Fibroblast of skin of abdomen (primary cell): ENCODE data around the gene CSNK2A1.

Source experiments
- DNase-seq: peaks from one replicate; pipeline ENCODE4 v3.0.0-alpha.2; 2013

The CSNK2A1 gene

GRCh38 chr20:563187-563586 is 19.6 kb upstream of the CSNK2A1 start:
- no peak for DNase-seq

- no peak for DNase-seq
Observed at GRCh38 chr20:562232-562897, 18.8 kb upstream of the CSNK2A1 start.

- peak; percentile 53 for DNase-seq
Observed at GRCh38 chr20:561437-562231, 18.0 kb upstream of the CSNK2A1 start.

GRCh38 chr20:560680-561079 is 17.1 kb upstream of the CSNK2A1 start:
- DNase-seq, result no peak

- no peak for DNase-seq
Observed at GRCh38 chr20:558117-558516, 14.5 kb upstream of the CSNK2A1 start.

- no peak for DNase-seq
Observed at GRCh38 chr20:556984-557383, 13.4 kb upstream of the CSNK2A1 start.

- no peak for DNase-seq
Observed at GRCh38 chr20:555976-556385, 12.4 kb upstream of the CSNK2A1 start.

- DNase-seq, result no peak
Observed at GRCh38 chr20:550611-551010, 7.0 kb upstream of the CSNK2A1 start.

- DNase-seq, result no peak
Observed at GRCh38 chr20:549722-550496, 6.3 kb upstream of the CSNK2A1 start.

GRCh38 chr20:548906-549305 is 5.3 kb upstream of the CSNK2A1 start:
- DNase-seq, result no peak

GRCh38 chr20:547394-547793 is 3.8 kb upstream of the CSNK2A1 start:
- no peak for DNase-seq

GRCh38 chr20:546353-546752 is 2.8 kb upstream of the CSNK2A1 start:
- DNase-seq, result no peak

- no peak for DNase-seq
Observed at GRCh38 chr20:544153-544725, 649 bp upstream of the CSNK2A1 start.

- DNase-seq, result no peak
Observed at GRCh38 chr20:542777-543368, 717 bp downstream of the CSNK2A1 start.

- DNase-seq, result no peak
Observed at GRCh38 chr20:540391-541201, 3.0 kb downstream of the CSNK2A1 start.

GRCh38 chr20:539848-540247 is 3.7 kb downstream of the CSNK2A1 start:
- no peak for DNase-seq

- DNase-seq, result no peak
Observed at GRCh38 chr20:539191-539590, 4.4 kb downstream of the CSNK2A1 start.

- no peak for DNase-seq
Observed at GRCh38 chr20:537983-538382, 5.6 kb downstream of the CSNK2A1 start.

- no peak for DNase-seq
Observed at GRCh38 chr20:536426-537010, 7.1 kb downstream of the CSNK2A1 start.

GRCh38 chr20:535958-536357 is 7.6 kb downstream of the CSNK2A1 start:
- DNase-seq, result no peak

- no peak for DNase-seq
Observed at GRCh38 chr20:533526-533925, 10.1 kb downstream of the CSNK2A1 start.
